AG09309 (cell line): Measurements from ENCODE around the gene GP2.

Experiments
- DNase-seq: peaks from one replicate; pipeline ENCODE4 v3.0.0-alpha.2; 2010; ENCODE audit warnings: low read depth
- H3K4me3 ChIP-seq: 2 replicates; pipeline ENCODE4 v1.5.1; 2011; ENCODE audit warnings: mild to moderate bottlenecking, low read depth, low read length, moderate library complexity; ENCODE audit not compliant: control insufficient read depth
- CTCF ChIP-seq: IDR thresholded peaks from 2 replicates; pipeline ENCODE4 v1.5.1; 2011; ENCODE audit warnings: mild to moderate bottlenecking, low read depth, low read length, inconsistent platforms; ENCODE audit not compliant: insufficient read depth, control insufficient read depth; ENCODE audit errors: missing control alignments

Gene GP2

GRCh38 chr16:20344611-20345010 lies 17.3 kb upstream of the GP2 start:
- TF ChIP-seq CTCF = no peak
- no peak overlapping the region for H3K4me3 ChIP-seq
- no peak for DNase-seq

GRCh38 chr16:20339744-20340143 lies 12.4 kb upstream of the GP2 start:
- no peak for TF ChIP-seq CTCF
- H3K4me3 ChIP-seq = no peak overlapping the region
- DNase-seq = no peak

- no peak overlapping the region for H3K4me3 ChIP-seq
- no peak for DNase-seq
- no peak for TF ChIP-seq CTCF
Observed at GRCh38 chr16:20336955-20337354, 9.6 kb upstream of the GP2 start.

GRCh38 chr16:20334396-20334795 lies 7.1 kb upstream of the GP2 start:
- no peak for DNase-seq
- H3K4me3 ChIP-seq = no peak overlapping the region
- TF ChIP-seq CTCF = no peak

- DNase-seq = no peak
- TF ChIP-seq CTCF = no peak
- no peak overlapping the region for H3K4me3 ChIP-seq
Observed at GRCh38 chr16:20333120-20333519, 5.8 kb upstream of the GP2 start.

GRCh38 chr16:20332411-20332810 lies 5.1 kb upstream of the GP2 start:
- H3K4me3 ChIP-seq = no peak overlapping the region
- no peak for TF ChIP-seq CTCF
- DNase-seq = no peak

GRCh38 chr16:20331635-20332034 lies 4.3 kb upstream of the GP2 start:
- no peak for TF ChIP-seq CTCF

More at GRCh38 chr16:20331635-20332034, 4.3 kb upstream of the GP2 start:
- no peak for DNase-seq
- no peak overlapping the region for H3K4me3 ChIP-seq
